HL-60/S4 treated with phorbol 12-myristate 13-acetate at 8.2 ng/mL for 4 days and 3 days (cell line): ENCODE data around the gene EIF2S3.
"Not testable (repeated sequence)": the region's sequence is repeated elsewhere in the genome, so short reads cannot be mapped to it uniquely, and the experiment has no call there.

Source experiments
- in situ Hi-C: fragments of 300-500 bp; cut with MboI; formaldehyde crosslinking; loops from 2 replicates; pipeline ENCODE4 v1.15.0; 2022; ENCODE audit warnings: low sequenced_read_pairs

Gene EIF2S3

GRCh38 chrX:24049643-24050042, 5.1 kb upstream of the EIF2S3 start:
- in situ Hi-C loops: loop anchor here (25.0 kb wide), 2 partner anchors 87 to 337 kb away; no protein-coding TSS in a partner anchor

GRCh38 chrX:24050522-24051318, 4.0 kb upstream of the EIF2S3 start:
- in situ Hi-C loops: loop anchor here (25.0 kb wide), 2 partner anchors 88 to 338 kb away; no protein-coding TSS in a partner anchor

GRCh38 chrX:24055043-24055356, 244 bp downstream of the EIF2S3 start:
- in situ Hi-C loops: loop anchor here (25.0 kb wide), 2 partner anchors 93 to 343 kb away; no protein-coding TSS in a partner anchor

- in situ Hi-C loops: loop anchor here (25.0 kb wide), 2 partner anchors 101 to 351 kb away; no protein-coding TSS in a partner anchor
Observed at GRCh38 chrX:24063488-24063887, 8.7 kb downstream of the EIF2S3 start.

GRCh38 chrX:24069877-24070276, 15.1 kb downstream of the EIF2S3 start:
- in situ Hi-C loops: loop anchor here (25.0 kb wide), 2 partner anchors 108 to 358 kb away; no protein-coding TSS in a partner anchor

GRCh38 chrX:24079411-24079810, 24.7 kb downstream of the EIF2S3 start:
- in situ Hi-C loops: no loop called here

- in situ Hi-C loops: not testable (repeated sequence)
Observed at GRCh38 chrX:24080245-24080644, 25.5 kb downstream of the EIF2S3 start.

GRCh38 chrX:24080704-24081103, 25.9 kb downstream of the EIF2S3 start:
- in situ Hi-C loops: no loop called here

- in situ Hi-C loops: no loop called here
Observed at GRCh38 chrX:24081661-24082154, 27.0 kb downstream of the EIF2S3 start.

GRCh38 chrX:24082447-24082846, 27.7 kb downstream of the EIF2S3 start:
- in situ Hi-C loops: no loop called here

GRCh38 chrX:24085101-24085500, 30.3 kb downstream of the EIF2S3 start:
- in situ Hi-C loops: no loop called here

- in situ Hi-C loops: no loop called here
Observed at GRCh38 chrX:24090300-24091200, 35.8 kb downstream of the EIF2S3 start.

- in situ Hi-C loops: no loop called here
Observed at GRCh38 chrX:24093746-24094145, 39.0 kb downstream of the EIF2S3 start.

- in situ Hi-C loops: no loop called here
Observed at GRCh38 chrX:24097741-24098260, 43.0 kb downstream of the EIF2S3 start.

GRCh38 chrX:24098932-24099331, 44.2 kb downstream of the EIF2S3 start:
- in situ Hi-C loops: no loop called here

GRCh38 chrX:24099394-24099793, 44.6 kb downstream of the EIF2S3 start:
- in situ Hi-C loops: no loop called here

- in situ Hi-C loops: no loop called here
Observed at GRCh38 chrX:24100713-24101112, 46.0 kb downstream of the EIF2S3 start.

GRCh38 chrX:24110069-24110468, 55.3 kb downstream of the EIF2S3 start:
- in situ Hi-C loops: no loop called here

- in situ Hi-C loops: no loop called here
Observed at GRCh38 chrX:24113181-24113580, 58.4 kb downstream of the EIF2S3 start.

GRCh38 chrX:24117258-24117657, 62.5 kb downstream of the EIF2S3 start:
- in situ Hi-C loops: no loop called here

GRCh38 chrX:24124244-24124799, 69.6 kb downstream of the EIF2S3 start:
- in situ Hi-C loops: no loop called here
